ENCODE data around the gene ATP5MC2.
"Not testable (repeated sequence)": the region's sequence is repeated elsewhere in the genome, so short reads cannot be mapped to it uniquely, and the experiment has no call there.

The ATP5MC2 gene

GRCh38 chr12:53688134-53688533 lies 12.3 kb upstream of the ATP5MC2 start:
- no peak for FAIRE-seq

- FAIRE-seq, result no peak
Measured at GRCh38 chr12:53686436-53686835, 10.6 kb upstream of the ATP5MC2 start.

DNA sequence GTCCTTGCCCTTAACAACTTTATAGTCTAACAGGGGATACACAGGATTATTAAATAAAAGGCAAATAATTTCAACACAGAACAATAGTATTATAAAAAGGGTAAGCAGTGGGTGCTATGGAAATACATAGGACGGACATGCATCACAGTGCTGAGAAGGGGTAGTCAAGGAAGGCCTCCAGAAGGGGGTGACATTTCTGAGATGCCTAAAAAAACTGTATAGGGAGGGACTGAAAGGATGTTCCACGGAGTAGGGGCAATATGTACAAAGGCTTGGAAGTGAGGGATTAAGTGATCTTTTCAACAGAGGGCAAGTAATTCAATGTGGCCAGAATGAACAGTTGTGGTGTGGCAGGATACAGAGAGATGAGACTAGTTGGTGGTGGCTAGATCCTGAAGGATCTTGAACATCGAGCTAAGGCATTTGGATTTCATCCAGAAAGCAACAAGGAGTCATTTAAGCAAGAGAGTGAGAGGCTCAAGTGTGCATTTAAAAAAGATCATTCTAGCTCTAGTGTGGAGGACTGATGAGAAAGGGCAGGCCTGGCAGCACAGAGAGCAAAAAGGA lies 8.9 kb upstream of the ATP5MC2 start:
- no peak for FAIRE-seq

DNA sequence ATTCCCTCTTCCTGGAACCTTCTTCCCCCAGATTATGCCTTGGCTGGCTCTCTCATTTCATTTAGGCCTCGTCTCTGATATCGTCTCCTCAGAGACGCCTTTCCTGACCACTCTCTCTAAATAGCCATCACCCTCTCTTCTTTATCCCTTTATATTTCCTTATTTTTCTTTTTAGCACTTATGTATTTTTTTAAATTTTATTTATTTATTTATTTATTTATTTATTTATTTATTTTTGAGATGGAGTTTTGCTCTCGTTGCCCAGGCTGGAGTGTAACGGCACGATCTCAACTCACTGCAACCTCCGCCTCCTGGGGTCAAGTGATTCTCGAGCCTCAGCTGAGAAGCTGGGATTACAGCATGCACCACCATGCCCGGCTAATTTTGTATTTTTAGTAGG lies 8.1 kb upstream of the ATP5MC2 start:
- FAIRE-seq, result no peak

- no peak for FAIRE-seq
Measured at GRCh38 chr12:53683494-53683893, 7.6 kb upstream of the ATP5MC2 start.

DNA sequence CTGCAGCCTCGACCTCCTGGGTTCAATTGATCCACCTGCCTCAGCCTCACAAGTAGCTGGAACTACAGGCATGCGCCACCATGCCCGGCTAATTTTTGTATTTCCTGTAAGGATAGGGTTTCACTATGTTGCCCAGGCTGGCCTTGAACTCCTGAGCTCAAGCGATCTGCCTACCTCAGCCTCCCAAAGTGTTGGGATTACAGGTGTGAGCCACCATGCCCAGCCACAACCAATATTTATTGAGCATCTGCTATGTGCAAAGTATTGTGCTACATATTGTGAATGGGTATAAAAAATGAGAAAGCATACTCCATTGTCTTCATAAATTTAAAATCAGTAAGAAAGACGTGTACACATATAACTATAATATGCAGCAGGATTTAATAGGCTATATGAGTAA lies 4.2 kb upstream of the ATP5MC2 start:
- FAIRE-seq, result not testable (repeated sequence)

DNA sequence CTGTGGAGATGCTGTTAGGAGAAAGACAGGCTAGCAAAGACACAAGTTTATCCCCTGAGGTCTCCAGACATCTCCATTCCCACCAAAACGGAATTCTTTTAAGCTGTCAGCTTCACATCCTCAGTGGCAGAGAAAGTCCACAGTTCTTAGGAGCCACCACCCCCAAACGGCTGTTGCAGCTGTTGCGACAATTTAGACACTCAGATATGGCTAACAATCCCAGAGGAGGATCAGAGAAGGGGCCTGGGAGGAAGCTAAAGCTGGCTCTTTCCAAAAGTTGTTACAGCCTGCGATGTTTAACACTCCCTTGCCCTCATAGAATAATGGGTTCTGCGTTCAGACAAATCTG lies 1.9 kb upstream of the ATP5MC2 start:
- no peak for FAIRE-seq

- FAIRE-seq, result no peak
Measured at GRCh38 chr12:53677016-53677799, 1.3 kb upstream of the ATP5MC2 start.

DNA sequence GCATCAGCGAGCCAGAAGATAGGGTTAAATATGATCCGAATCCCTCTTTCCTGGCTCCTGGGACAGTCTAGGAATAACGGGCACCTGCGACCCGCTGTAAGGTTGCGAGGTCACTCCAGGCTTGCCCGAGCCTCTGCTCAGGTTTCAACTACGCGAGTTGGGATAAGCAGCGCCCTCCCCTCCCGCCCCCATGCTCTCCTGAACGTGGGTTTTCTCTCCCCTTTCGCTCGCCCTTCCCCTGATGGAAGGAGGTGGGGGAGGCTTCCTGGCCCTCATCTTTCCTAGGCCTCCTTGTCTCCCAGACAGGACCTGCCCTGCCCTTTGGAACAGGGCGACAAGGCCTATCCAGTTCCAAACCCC lies 753 bp upstream of the ATP5MC2 start:
- FAIRE-seq, result no peak

DNA sequence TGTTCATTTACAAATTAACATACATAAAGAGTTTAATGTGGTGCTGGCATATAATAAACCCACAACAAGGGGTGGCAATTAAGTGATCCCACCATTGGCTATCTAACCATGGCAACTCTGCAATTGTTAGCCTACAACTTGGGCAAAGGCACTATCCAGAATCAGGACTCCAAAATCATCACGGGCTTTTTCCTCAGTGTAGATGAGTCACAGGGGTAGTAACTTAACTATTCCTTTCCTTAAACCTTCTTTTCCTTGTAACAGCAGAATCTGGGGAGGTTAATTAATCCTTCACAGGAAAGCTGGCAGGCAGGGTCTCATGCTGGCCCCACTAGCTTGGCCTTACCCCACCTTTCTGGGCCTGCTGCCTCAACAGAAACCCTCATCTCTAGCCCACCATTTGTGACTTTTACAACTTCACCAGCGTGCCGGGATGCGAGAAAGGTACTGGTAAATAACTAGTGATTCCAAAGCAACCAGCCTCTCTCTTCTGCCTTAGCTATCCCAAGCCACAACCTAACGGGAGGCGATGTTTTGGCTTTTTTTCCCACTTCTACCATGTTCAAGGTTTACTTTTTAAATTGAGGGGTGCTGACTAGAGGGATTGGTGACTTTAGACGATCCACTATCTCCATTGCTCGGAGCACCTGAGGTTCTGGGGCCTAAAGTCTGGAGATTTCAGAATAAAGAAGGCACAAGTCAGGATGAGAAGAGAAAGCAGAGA lies 744 bp downstream of the ATP5MC2 start:
- FAIRE-seq, result no peak

DNA sequence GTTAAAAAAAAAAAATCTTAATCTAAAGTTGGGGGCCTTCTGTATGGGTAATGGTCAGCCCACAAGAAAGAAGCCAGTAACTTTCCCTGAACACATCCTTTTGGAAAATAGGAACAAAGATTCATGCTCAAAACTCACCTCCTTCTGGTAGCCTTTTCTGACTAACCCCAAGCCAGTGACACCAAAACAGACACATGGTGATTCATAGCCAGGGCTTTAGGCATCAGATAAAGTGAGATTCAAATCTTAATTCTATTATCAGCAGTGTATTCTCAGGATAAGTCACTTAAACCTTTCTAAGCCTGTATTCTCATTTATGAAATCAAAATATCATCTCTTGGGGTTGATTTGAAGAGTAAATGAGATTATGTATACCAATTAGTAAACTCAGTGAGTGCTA lies 4.9 kb downstream of the ATP5MC2 start:
- no peak for FAIRE-seq

- no peak for FAIRE-seq
Measured at GRCh38 chr12:53670308-53670707, 5.6 kb downstream of the ATP5MC2 start.

GRCh38 chr12:53667080-53667479 lies 8.8 kb downstream of the ATP5MC2 start:
- FAIRE-seq, result no peak

DNA sequence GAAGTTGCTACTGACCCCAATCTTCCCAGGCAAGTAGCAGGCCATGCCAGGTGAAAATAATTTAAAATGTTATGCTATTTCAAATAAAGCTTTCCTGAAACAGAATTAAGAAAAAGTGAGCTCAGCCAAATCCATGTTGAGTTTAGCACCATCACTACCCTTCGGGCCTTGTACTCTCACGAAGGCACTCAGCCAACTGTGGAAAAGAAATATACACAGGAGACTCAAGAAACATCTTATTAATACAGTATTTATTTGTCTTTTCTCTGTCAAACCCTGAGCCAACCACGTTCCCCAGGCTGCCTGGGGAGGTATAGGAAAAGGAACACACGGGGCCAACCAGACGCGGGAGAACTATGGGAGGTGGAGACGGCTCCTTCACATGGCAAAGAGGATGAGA lies 10.9 kb downstream of the ATP5MC2 start:
- FAIRE-seq, result no peak

GRCh38 chr12:53664191-53664590 lies 11.7 kb downstream of the ATP5MC2 start:
- FAIRE-seq, result no peak

DNA sequence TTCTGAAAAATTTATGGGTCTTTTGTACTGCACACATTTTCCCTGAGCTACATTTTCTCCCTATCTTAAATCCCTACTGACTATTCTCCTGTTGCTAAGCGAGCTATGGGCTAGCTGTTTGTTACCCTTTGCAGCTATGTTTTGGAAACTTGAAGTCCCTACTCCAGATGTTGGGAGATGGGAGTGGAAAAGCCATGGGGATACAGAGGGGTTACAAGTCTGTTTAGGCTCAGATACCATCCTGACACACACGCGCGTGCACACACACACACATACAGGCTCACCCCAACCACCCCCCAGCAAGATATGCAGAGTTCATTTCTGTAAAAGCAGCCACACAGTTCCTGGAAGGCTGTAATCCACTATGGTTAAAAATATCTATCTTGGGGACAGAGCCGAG lies 15.8 kb downstream of the ATP5MC2 start:
- no peak for FAIRE-seq

DNA sequence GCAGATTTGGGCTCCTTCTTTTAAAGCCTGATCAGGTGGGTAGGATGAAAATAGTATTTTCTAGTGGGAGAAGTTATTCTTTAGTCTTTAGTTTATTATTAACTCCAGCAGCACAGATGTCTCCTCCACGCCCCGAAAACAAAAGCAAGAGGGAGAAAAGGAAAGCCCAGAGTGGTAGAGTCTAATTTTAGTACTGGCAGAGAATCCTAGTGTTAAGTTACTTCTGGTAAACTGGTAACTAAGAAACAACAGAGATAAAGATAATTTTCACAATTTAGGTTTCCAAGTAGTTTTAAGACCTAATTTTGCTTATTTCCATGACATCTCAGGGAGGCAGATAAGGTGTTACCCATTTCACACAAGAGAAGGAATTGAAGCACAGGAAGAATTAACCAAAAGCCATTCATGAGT lies 16.3 kb downstream of the ATP5MC2 start:
- FAIRE-seq, result no peak

- no peak for FAIRE-seq
Measured at GRCh38 chr12:53659011-53659551, 16.8 kb downstream of the ATP5MC2 start.

DNA sequence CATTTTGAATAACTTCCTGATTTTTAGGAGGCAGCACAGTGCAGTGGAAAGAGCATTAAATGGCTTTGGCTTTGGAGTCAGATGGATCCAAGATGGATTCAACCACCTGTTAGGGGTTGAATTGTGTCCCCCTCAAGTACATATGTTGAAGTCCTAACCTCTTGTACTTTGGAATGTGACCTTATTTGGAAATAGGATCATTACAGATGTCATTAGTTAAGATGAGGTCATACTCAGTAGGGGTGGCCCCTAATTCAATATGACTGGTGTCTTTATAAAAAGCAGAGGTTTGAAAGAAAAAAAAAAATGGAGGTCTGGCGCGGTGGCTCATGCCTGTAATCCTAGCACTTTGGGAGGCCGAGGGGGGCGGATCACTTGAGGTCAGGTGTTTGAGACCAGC lies 18.8 kb downstream of the ATP5MC2 start:
- FAIRE-seq, result no peak

DNA sequence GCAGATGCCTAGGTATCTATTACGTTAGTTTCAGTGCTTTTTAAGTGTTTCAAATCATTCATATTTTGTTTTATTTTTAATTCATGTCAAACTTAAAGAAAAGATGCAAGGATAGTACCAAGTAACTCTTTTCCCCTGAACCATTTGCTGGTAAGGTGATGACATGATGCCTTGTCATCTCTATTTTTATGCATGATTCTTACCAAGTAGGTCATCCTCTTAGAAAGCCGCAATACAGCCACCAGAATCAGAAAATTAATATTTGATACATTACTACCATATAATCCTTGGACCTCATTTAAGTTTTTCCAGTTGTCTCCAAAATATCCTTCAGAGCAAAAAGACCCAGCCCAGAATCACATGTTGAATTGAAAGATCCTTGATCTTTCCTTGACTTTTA lies 22.3 kb downstream of the ATP5MC2 start:
- no peak for FAIRE-seq

DNA sequence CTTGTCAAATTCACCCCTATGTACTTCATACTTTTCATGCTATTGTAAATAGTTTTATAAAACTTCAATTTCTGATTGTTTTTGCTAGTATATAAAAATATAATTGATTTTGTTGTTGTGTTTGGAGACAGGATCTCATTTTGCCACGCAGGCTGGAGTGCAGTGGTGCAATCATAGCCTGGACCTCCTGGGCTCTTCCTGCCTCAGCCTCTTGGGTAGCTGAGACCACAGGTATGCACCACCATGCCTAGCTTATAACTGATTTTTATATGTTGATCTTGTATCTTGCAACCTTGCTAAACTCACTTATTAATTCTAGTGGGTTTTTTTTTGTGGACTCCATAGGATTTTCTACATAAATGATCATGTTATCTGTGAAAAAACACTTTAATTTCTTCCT lies 23.5 kb downstream of the ATP5MC2 start:
- no peak for FAIRE-seq

- FAIRE-seq, result no peak
Measured at GRCh38 chr12:53651737-53652136, 24.1 kb downstream of the ATP5MC2 start.

DNA sequence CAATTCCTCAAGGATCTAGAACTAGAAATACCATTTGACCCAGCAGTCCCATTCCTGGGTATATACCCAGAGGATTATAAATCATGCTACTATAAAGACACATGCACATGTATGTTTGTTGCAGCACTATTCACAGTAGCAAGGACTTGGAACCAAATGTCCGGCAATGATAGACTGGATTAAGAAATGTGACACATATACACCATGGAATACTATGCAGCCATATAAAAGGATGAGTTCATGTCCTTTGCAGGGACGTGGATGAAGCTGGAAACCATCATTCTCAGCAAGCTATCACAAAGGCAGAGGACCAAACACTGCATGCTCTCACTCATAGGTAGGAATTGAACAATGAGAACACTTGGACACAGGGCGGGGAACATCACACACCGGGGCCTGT lies 29.6 kb downstream of the ATP5MC2 start:
- not testable (repeated sequence) for FAIRE-seq

- FAIRE-seq, result no peak
Measured at GRCh38 chr12:53645165-53645564, 30.7 kb downstream of the ATP5MC2 start.
